Stimulated activated memory B cell treated with anti-CD40 and anti-IgM and Interleukin-4, amounts not matched to agents 10 μg/mL and 1 μg/mL and 100 μg/mL, for 72 hours (primary cell): ENCODE data around the gene GPR34.
"Not testable (repeated sequence)": the region's sequence is repeated elsewhere in the genome, so short reads cannot be mapped to it uniquely, and the experiment has no call there.

ENCODE experiments used
- ATAC-seq: fragments of 150-1000 bp; cut with Tn5 transposase; 2 replicates; pipeline ENCODE4 v1.10.0; 2021
- H3K27ac Mint-ChIP-seq: one replicate; pipeline ENCODE4 v1.8.0; 2022; ENCODE audit warnings: mild to moderate bottlenecking, mixed read lengths
- H3K27me3 Mint-ChIP-seq: one replicate; pipeline ENCODE4 v1.8.0; 2022; ENCODE audit warnings: mixed read lengths
- H3K36me3 Mint-ChIP-seq: one replicate; pipeline ENCODE4 v1.8.0; 2022; ENCODE audit warnings: mixed read lengths
- H3K4me1 Mint-ChIP-seq: one replicate; pipeline ENCODE4 v1.8.0; 2022; ENCODE audit warnings: mixed read lengths
- H3K4me3 Mint-ChIP-seq: one replicate; pipeline ENCODE4 v1.8.0; 2022; ENCODE audit warnings: mild to moderate bottlenecking, moderate library complexity, mixed read lengths
- H3K9me3 Mint-ChIP-seq: one replicate; pipeline ENCODE4 v1.8.0; 2022; ENCODE audit warnings: mixed read lengths

Gene GPR34

GRCh38 chrX:41716222-41716621 lies 27.4 kb downstream of the GPR34 start:
- Mint-ChIP-seq H3K36me3 (peaks cover 11% of the 10 kb centered on the region), H3K27ac (no peak overlapping the region), H3K4me1 (peaks cover 31% of the 10 kb centered on the region), H3K27me3 (no peaks in the 10 kb centered on the region), H3K9me3 (no peaks in the 10 kb centered on the region), H3K4me3 (no peak overlapping the region)
- ATAC-seq, result no peak

- H3K36me3 Mint-ChIP-seq, result peaks cover 14% of the 10 kb centered on the region
Observed at GRCh38 chrX:41716767-41717473, 28.1 kb downstream of the GPR34 start.

GRCh38 chrX:41718481-41719235 lies 29.9 kb downstream of the GPR34 start:
- H3K27ac Mint-ChIP-seq, result no peak overlapping the region
- no peaks in the 10 kb centered on the region for H3K27me3 Mint-ChIP-seq
- no peak for ATAC-seq
- H3K4me1 Mint-ChIP-seq, result peaks cover 42% of the 10 kb centered on the region
- peaks cover 13% of the 10 kb centered on the region for H3K36me3 Mint-ChIP-seq
- no peak overlapping the region for H3K4me3 Mint-ChIP-seq
- H3K9me3 Mint-ChIP-seq, result no peaks in the 10 kb centered on the region

More at GRCh38 chrX:41716767-41717473, 28.1 kb downstream of the GPR34 start:
- no peak overlapping the region for H3K4me3 Mint-ChIP-seq
- no peak overlapping the region for H3K27ac Mint-ChIP-seq
- H3K4me1 Mint-ChIP-seq, result peaks cover 37% of the 10 kb centered on the region
- H3K9me3 Mint-ChIP-seq, result no peaks in the 10 kb centered on the region
- ATAC-seq, result no peak
- no peaks in the 10 kb centered on the region for H3K27me3 Mint-ChIP-seq

- not testable (repeated sequence) for ATAC-seq, H3K27me3 Mint-ChIP-seq, H3K36me3 Mint-ChIP-seq, H3K4me3 Mint-ChIP-seq, H3K9me3 Mint-ChIP-seq
- H3K27ac Mint-ChIP-seq, result peak overlapping the region; percentile 24
- H3K4me1 Mint-ChIP-seq, result peaks cover 37% of the 10 kb centered on the region
Observed at GRCh38 chrX:41719610-41720009, 30.8 kb downstream of the GPR34 start.

- Mint-ChIP-seq H3K27ac (peak overlapping the region; percentile 24), H3K27me3 (no peaks in the 10 kb centered on the region), H3K9me3 (no peaks in the 10 kb centered on the region), H3K4me1 (peaks cover 37% of the 10 kb centered on the region), H3K4me3 (no peak overlapping the region), H3K36me3 (peaks cover 7% of the 10 kb centered on the region)
- peak; percentile 98 for ATAC-seq
Observed at GRCh38 chrX:41720125-41720779, 31.5 kb downstream of the GPR34 start.

GRCh38 chrX:41721590-41721989 lies 32.8 kb downstream of the GPR34 start:
- no peaks in the 10 kb centered on the region for H3K27me3 Mint-ChIP-seq
- H3K9me3 Mint-ChIP-seq, result no peaks in the 10 kb centered on the region
- ATAC-seq, result no peak
- no peak overlapping the region for H3K4me3 Mint-ChIP-seq
- peak overlapping the region; percentile 55 for H3K27ac Mint-ChIP-seq
- H3K36me3 Mint-ChIP-seq, result peaks cover 7% of the 10 kb centered on the region
- peaks cover 34% of the 10 kb centered on the region for H3K4me1 Mint-ChIP-seq

GRCh38 chrX:41722214-41722613 lies 33.4 kb downstream of the GPR34 start:
- no peaks in the 10 kb centered on the region for H3K27me3 Mint-ChIP-seq
- H3K9me3 Mint-ChIP-seq, result no peaks in the 10 kb centered on the region
- H3K36me3 Mint-ChIP-seq, result peaks cover 7% of the 10 kb centered on the region
- peaks cover 28% of the 10 kb centered on the region for H3K4me1 Mint-ChIP-seq
- H3K27ac Mint-ChIP-seq, result peak overlapping the region; percentile 55
- ATAC-seq, result no peak
- peak overlapping the region; percentile 27 for H3K4me3 Mint-ChIP-seq

DNA sequence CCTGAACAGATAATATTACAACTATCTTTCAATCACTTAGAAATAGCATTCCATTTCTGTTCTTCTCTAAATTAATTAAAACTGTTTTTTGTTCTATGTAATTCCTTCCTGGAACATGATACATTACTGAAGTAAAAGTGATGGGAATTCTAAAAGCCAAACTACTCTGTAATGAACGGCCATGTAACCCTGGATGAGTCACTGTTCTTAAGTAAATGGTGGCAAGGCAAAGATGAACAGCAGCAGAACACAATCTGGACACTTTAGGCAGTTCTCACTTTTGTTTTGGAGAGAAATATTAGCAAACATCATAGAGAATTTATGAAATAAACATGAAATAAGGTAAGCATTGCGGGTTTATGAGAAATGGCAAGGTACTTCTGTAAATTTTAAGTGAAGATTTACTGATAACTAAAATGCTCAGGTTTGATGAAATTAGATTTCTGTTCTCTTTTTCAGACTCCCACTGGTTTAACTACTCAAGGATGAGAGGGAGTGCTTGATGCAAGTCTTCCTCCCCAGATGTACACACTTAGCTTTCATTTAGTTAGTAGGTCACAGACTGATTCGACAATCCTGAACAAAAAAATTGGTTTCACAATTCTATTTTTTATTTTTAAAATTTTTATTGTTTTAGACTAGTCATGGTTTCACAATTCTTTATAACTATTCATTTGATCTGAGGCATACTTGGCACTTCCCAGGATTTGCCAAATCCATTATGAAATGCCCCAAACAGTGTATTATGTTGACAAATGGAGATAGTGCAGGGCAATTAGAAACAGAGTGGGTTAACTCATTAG lies 34.2 kb downstream of the GPR34 start:
- Mint-ChIP-seq H3K4me1 (peaks cover 27% of the 10 kb centered on the region), H3K4me3 (no peak overlapping the region), H3K27me3 (no peaks in the 10 kb centered on the region)

GRCh38 chrX:41723826-41724225 lies 35.1 kb downstream of the GPR34 start, which contains the start of gene GPR82:
Gene GPR82 (plus strand): TSS chrX:41724181. CDS start chrX:41727027, 2,846 bp downstream.
- peak; percentile 61 for ATAC-seq

More for the DNA sequence above, 34.2 kb downstream of the GPR34 start:
- peak overlapping the region; percentile 55 for H3K27ac Mint-ChIP-seq
- peaks cover 7% of the 10 kb centered on the region for H3K36me3 Mint-ChIP-seq
- ATAC-seq, result no peak
- no peaks in the 10 kb centered on the region for H3K9me3 Mint-ChIP-seq

DNA sequence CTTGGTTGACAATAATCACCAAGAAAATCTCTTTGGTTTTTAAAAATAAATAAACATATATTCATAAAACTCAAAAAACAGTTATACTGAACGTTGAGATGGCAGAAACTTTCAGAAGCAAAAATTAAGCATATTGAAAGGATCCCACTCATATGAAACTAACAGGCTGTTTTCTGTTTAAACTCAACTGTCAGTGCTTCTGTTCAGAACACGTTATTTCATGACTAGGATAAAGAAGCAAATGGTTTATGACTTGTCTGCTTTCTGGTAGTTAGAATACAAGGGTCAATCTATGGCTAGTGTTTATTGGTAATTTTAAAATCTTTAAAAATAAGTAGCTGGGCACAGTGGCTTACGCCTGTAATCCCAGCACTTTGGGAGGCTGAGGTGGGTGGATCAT lies 39.4 kb downstream of the GPR34 start:
- Mint-ChIP-seq H3K4me3 (no peak overlapping the region), H3K27ac (no peak overlapping the region), H3K4me1 (peaks cover 7% of the 10 kb centered on the region), H3K27me3 (no peaks in the 10 kb centered on the region), H3K9me3 (no peaks in the 10 kb centered on the region), H3K36me3 (no peaks in the 10 kb centered on the region)
- no peak for ATAC-seq

More at GRCh38 chrX:41723826-41724225, 35.1 kb downstream of the GPR34 start, which contains the start of gene GPR82:
- no peak within 1 kb of the TSS for H3K27ac Mint-ChIP-seq
- H3K36me3 Mint-ChIP-seq, result peaks cover 7% of the 10 kb centered on the region
- H3K4me1 Mint-ChIP-seq, result peaks cover 27% of the 10 kb centered on the region
- H3K9me3 Mint-ChIP-seq, result no peaks in the 10 kb centered on the region
- H3K4me3 Mint-ChIP-seq, result no peak within 1 kb of the TSS
- no peaks in the 10 kb centered on the region for H3K27me3 Mint-ChIP-seq

DNA sequence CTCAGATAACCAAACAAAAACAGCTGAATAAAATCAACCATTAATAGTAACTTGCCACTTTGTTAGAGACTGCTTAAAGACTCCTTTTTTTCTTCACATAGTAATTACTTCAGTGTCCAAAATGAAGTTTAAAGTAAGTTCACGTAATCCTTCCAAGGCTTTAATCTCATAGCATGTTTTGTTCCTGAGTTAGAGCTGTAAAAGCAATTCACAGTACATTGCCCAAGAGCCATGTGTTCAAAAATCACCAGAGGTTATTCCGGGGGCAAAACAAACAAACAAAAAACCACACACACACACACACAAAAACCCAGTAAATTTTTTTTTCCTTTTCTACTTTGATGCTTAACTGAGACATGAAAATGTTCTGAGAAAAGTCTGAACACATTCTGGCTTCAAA lies 41.3 kb downstream of the GPR34 start:
- no peaks in the 10 kb centered on the region for H3K9me3 Mint-ChIP-seq
- H3K36me3 Mint-ChIP-seq, result no peaks in the 10 kb centered on the region
- ATAC-seq, result no peak
- peaks cover 15% of the 10 kb centered on the region for H3K4me1 Mint-ChIP-seq
- H3K27ac Mint-ChIP-seq, result no peak overlapping the region
- H3K4me3 Mint-ChIP-seq, result no peak overlapping the region
- H3K27me3 Mint-ChIP-seq, result no peaks in the 10 kb centered on the region

GRCh38 chrX:41732260-41732659 lies 43.5 kb downstream of the GPR34 start:
- Mint-ChIP-seq H3K9me3 (no peaks in the 10 kb centered on the region), H3K27me3 (no peaks in the 10 kb centered on the region), H3K27ac (peak overlapping the region; percentile 53), H3K36me3 (no peaks in the 10 kb centered on the region), H3K4me1 (peaks cover 28% of the 10 kb centered on the region), H3K4me3 (no peak overlapping the region)
- ATAC-seq, result no peak

GRCh38 chrX:41733939-41734338 lies 45.2 kb downstream of the GPR34 start:
- Mint-ChIP-seq H3K4me3 (peak overlapping the region; percentile 70), H3K27ac (peak overlapping the region; percentile 88), H3K9me3 (no peaks in the 10 kb centered on the region), H3K4me1 (peaks cover 28% of the 10 kb centered on the region), H3K36me3 (no peaks in the 10 kb centered on the region), H3K27me3 (no peaks in the 10 kb centered on the region)
- peak; percentile 100 for ATAC-seq

GRCh38 chrX:41734530-41734929 lies 45.8 kb downstream of the GPR34 start:
- Mint-ChIP-seq H3K9me3 (no peaks in the 10 kb centered on the region), H3K4me1 (peaks cover 28% of the 10 kb centered on the region), H3K4me3 (peak overlapping the region; percentile 70), H3K27ac (peak overlapping the region; percentile 88), H3K27me3 (no peaks in the 10 kb centered on the region), H3K36me3 (no peaks in the 10 kb centered on the region)
- ATAC-seq, result peak; percentile 62

DNA sequence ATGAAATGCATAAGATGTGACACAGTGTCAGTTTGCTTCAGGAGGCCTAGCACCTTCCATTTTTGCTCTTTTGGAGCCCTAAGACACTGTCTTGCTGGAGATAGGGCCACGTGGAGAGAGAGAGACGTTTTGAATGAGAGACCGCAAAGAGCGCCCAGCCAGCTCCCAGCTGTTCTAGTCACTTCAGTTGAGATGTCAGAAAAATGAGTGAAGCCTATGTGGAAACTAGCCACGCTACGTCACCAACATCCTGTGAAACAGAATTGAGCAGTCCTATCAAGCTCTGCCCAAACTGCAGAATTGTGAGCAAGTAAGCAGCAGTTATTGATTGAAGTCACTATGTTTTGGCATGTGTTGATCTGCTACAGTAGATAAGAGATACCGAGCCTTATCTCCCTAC lies 48.3 kb downstream of the GPR34 start:
- Mint-ChIP-seq H3K9me3 (no peaks in the 10 kb centered on the region), H3K27me3 (no peaks in the 10 kb centered on the region), H3K27ac (peak overlapping the region; percentile 18), H3K4me1 (peaks cover 26% of the 10 kb centered on the region), H3K36me3 (no peaks in the 10 kb centered on the region), H3K4me3 (no peak overlapping the region)
- ATAC-seq, result no peak
